Osteoblast (primary cell): ENCODE data around the gene RBM20. TPM values are rescaled to one million over a fixed set of nuclear protein-coding genes. Genes with fewer than 3 reads are reported as not detected.

ENCODE experiments used
- DNase-seq: peaks from one replicate; pipeline ENCODE4 v3.0.0; 2011; ENCODE audit warnings: low spot score, mixed read lengths; ENCODE audit not compliant: insufficient read length; ENCODE audit errors: missing footprints
- H2AFZ ChIP-seq: 2 replicates; pipeline ENCODE4 v1.6.0; 2011; ENCODE audit warnings: mild to moderate bottlenecking, low read length
- H3K27ac ChIP-seq: 2 replicates; pipeline ENCODE4 v1.5.1; 2011; ENCODE audit warnings: mild to moderate bottlenecking, low read depth, low read length, moderate library complexity
- H3K27me3 ChIP-seq: 2 replicates; pipeline ENCODE4 v1.6.0; 2012; ENCODE audit warnings: mild to moderate bottlenecking, control low read depth, inconsistent platforms, low read length, moderate library complexity; ENCODE audit not compliant: insufficient read depth
- H3K36me3 ChIP-seq: 2 replicates; pipeline ENCODE4 v1.5.1; 2011; ENCODE audit warnings: mild to moderate bottlenecking, low read length, control low read depth, moderate library complexity; ENCODE audit not compliant: insufficient read depth
- H3K4me1 ChIP-seq: 2 replicates; pipeline ENCODE4 v1.5.1; 2011; ENCODE audit warnings: mild to moderate bottlenecking, low read length, control low read depth, moderate library complexity; ENCODE audit not compliant: insufficient read depth
- H3K4me2 ChIP-seq: 2 replicates; pipeline ENCODE4 v1.6.0; 2011; ENCODE audit warnings: mild to moderate bottlenecking, low read length; ENCODE audit not compliant: insufficient read depth
- H3K4me3 ChIP-seq: fragments of 200-600 bp; sonication (generic); 3 replicates; pipeline ENCODE4 v1.5.1; 2012; ENCODE audit warnings: mild to moderate bottlenecking, low read length, inconsistent platforms; ENCODE audit not compliant: insufficient read depth
- H3K79me2 ChIP-seq: 2 replicates; pipeline ENCODE4 v1.6.0; 2012; ENCODE audit warnings: mild to moderate bottlenecking, low read length, control low read depth, inconsistent platforms; ENCODE audit not compliant: insufficient read depth
- H3K9me3 ChIP-seq: 2 replicates; pipeline ENCODE4 v1.5.1; 2011; ENCODE audit warnings: low read depth, low read length, control low read depth
- H4K20me1 ChIP-seq: 2 replicates; pipeline ENCODE4 v1.6.0; 2012; ENCODE audit warnings: mild to moderate bottlenecking, low read length, control low read depth; ENCODE audit not compliant: insufficient read depth
- total RNA-seq: library from RNA; depleted of rRNA; stranded (reverse); fragments of >200 nt; gene quantifications from 2 replicates; pipeline ENCODE4 v1.2.3, GENCODE V29; 2012
- TF ChIP-seq, protein P1 (sequence below): IDR thresholded peaks from 2 replicates; pipeline ENCODE4 v1.5.1; 2011; ENCODE audit warnings: mild to moderate bottlenecking, low read depth, low read length, moderate library complexity; ENCODE audit errors: extremely low read depth

The RBM20 gene
- total RNA-seq, 1 donor = not detected

DNA sequence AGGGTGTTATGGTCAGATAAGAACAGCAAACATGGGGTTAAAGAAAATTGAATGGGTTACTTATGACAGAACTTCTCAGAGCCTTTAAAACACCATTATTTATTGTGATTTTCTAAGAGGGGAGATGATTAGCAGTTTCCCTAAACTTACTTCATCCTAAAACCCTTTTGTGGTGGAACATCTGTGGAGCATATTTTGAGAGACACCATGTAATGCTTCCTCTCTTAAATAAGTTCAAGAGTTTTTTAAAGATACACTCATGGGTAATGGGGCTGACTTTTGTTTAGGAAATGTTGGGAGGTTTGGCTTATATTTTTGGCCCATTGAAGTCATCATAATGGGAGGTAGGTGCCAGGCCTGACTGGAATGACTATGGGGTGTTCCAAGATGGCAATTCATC lies 219.2 kb downstream of the RBM20 start:
- no peak for DNase-seq
- Histone ChIP-seq H3K4me1 (peaks cover 26% of the 10 kb centered on the region), H4K20me1 (no peaks in the 10 kb centered on the region), H3K9me3 (no peaks in the 10 kb centered on the region), H3K27me3 (no peaks in the 10 kb centered on the region), H3K79me2 (no peaks in the 10 kb centered on the region), H3K27ac (no peak overlapping the region), H3K4me2 (no peak overlapping the region), H3K36me3 (no peaks in the 10 kb centered on the region), H3K4me3 (no peak overlapping the region), H2AFZ (no peak overlapping the region)
- TF ChIP-seq, protein P1, sequence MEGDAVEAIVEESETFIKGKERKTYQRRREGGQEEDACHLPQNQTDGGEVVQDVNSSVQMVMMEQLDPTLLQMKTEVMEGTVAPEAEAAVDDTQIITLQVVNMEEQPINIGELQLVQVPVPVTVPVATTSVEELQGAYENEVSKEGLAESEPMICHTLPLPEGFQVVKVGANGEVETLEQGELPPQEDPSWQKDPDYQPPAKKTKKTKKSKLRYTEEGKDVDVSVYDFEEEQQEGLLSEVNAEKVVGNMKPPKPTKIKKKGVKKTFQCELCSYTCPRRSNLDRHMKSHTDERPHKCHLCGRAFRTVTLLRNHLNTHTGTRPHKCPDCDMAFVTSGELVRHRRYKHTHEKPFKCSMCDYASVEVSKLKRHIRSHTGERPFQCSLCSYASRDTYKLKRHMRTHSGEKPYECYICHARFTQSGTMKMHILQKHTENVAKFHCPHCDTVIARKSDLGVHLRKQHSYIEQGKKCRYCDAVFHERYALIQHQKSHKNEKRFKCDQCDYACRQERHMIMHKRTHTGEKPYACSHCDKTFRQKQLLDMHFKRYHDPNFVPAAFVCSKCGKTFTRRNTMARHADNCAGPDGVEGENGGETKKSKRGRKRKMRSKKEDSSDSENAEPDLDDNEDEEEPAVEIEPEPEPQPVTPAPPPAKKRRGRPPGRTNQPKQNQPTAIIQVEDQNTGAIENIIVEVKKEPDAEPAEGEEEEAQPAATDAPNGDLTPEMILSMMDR = no peak

DNA sequence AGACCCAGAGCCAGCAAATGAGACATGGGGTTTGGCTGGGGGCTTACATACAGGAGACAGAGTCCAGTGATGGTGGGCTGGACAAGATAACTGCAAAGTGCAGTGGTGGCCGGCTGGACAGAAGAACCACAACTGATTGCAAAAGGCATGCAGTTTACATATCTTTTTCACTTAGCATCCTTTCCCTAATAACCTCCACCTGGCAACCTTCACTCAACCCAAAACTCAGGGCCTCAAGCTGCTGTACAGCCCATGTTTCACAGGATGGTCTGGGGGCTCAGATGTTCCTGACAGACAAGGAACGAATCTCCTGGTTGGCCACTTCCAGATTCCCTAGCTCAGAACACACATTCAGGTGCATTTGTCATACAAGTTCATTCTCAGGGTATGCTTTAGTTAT lies 219.8 kb downstream of the RBM20 start:
- H3K4me1 ChIP-seq = peaks cover 26% of the 10 kb centered on the region

DNA sequence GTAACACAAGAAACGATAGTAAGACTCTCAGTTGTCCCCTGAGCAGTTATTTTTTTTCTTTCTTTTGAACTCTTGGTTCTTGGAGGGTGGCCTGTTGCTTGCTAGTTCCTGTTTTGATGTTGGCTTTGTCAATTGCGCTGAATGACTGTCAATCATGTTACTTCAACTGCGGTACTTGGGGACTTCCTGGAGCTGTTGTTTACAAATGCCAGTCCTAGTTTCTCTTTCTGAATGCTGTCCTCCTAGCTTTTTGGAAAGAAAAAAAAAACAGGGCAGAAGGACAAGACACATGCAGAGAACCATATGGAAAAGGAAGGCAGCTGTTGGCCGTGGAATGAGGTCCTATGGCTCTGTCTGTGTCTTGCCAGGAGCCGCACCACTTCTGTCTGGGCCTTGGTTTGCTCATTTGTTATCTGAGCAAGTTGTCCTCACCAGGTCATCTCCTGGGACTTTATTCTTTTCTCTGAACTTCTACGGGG lies 220.6 kb downstream of the RBM20 start:
- no peaks in the 10 kb centered on the region for H3K27me3 ChIP-seq
- H3K27ac ChIP-seq = no peak overlapping the region
- no peak for DNase-seq
- H3K36me3 ChIP-seq = no peaks in the 10 kb centered on the region
- peak overlapping the region; percentile 36 for H3K4me2 ChIP-seq
- H2AFZ ChIP-seq = peak overlapping the region; percentile 83
- no peaks in the 10 kb centered on the region for H3K79me2 ChIP-seq
- peaks cover 25% of the 10 kb centered on the region for H3K4me1 ChIP-seq
- TF ChIP-seq, protein P1 = no peak
- no peak overlapping the region for H3K4me3 ChIP-seq
- H3K9me3 ChIP-seq = no peaks in the 10 kb centered on the region
- no peaks in the 10 kb centered on the region for H4K20me1 ChIP-seq

More for the DNA sequence above, 219.8 kb downstream of the RBM20 start:
- DNase-seq = no peak
- Histone ChIP-seq H3K9me3 (no peaks in the 10 kb centered on the region), H3K4me2 (no peak overlapping the region), H3K79me2 (no peaks in the 10 kb centered on the region), H3K27me3 (no peaks in the 10 kb centered on the region), H4K20me1 (no peaks in the 10 kb centered on the region), H3K36me3 (no peaks in the 10 kb centered on the region), H2AFZ (no peak overlapping the region), H3K27ac (no peak overlapping the region), H3K4me3 (no peak overlapping the region)
- TF ChIP-seq, protein P1 = no peak

DNA sequence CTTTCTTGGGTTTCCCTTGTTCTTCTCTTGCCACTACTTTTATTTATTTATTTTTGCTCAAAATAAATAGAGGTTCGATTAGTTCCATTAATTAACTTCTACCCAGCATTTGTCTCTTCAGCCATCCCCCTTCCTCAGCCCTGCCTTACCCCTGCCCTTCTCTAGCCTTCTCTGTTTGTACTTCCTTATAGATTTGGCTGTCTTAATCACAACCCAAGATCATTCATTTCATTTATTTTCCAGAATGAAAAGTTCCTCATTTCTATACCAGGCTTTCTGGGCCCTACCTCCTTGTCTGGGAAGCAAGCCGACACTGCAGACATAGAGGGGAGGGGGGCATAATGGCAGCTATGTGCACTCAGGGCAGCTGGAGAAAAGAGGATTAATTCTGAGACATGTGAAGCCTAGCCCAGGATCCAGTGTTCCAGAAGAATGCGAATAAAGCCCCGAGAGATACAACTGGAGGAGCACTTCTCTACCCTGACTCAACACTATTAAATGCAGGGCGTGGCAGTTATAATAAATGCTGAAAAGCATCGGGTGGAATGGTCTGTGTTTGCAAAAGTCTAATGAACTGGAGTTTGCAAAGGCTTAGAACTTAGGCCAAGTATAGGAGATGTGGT lies 221.2 kb downstream of the RBM20 start:
- no peaks in the 10 kb centered on the region for H4K20me1 ChIP-seq
- H2AFZ ChIP-seq = peak overlapping the region; percentile 83
- H3K27ac ChIP-seq = no peak overlapping the region
- H3K9me3 ChIP-seq = no peaks in the 10 kb centered on the region
- no peak overlapping the region for H3K4me3 ChIP-seq
- TF ChIP-seq, protein P1 = no peak
- H3K27me3 ChIP-seq = no peaks in the 10 kb centered on the region
- no peak for DNase-seq
- H3K79me2 ChIP-seq = no peaks in the 10 kb centered on the region
- peak overlapping the region; percentile 17 for H3K4me2 ChIP-seq
- no peaks in the 10 kb centered on the region for H3K36me3 ChIP-seq
- H3K4me1 ChIP-seq = peaks cover 19% of the 10 kb centered on the region
